ENCODE results near the gene CDPF1. TPM values are rescaled to one million over a fixed set of nuclear protein-coding genes. Genes with fewer than 3 reads are reported as not detected.

The CDPF1 gene
- total RNA-seq, 6 experiments from 2014 or later: 1.8 to 7.1 (median 3.3) TPM

DNA sequence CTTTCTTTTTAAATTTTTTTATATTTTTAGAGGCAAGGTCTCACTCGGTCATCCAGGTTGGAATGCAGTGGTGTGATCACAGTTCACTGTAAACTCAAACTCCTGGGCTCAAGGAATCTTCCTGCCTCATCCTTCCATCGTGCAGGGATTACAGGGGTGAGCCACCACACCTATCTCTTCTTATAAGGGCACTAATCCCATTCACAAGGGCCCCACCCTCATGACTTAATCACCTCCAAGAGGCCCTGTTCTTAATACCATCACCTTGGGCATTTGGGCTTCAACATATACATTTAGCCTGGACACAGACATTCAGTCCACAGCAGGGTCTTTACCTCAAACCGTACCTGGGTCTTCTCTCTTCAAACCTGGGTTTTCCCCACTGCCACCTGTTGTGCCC, 42.1 kb upstream of the CDPF1 start:
- no peaks in the 10 kb centered on the region for H3K9me3 ChIP-seq
- WGBS (ENCODE audit: insufficient coverage, low coverage, low lambda C conversion rate, missing lambda C conversion rate): 76% methylated on average over 3 of the region's 3 CpGs
- H3K4me1 ChIP-seq: peaks cover 0 to 5% (median 2%) of the 10 kb centered on the region in 4 donors
- H3K27me3 ChIP-seq: no peaks in the 10 kb centered on the region
- peak overlapping the region in 1 of 3 donors; percentile 29 for H3K27ac ChIP-seq
- ATAC-seq (no peak), DNase-seq (no peak)
- intact Hi-C loops (cut with DNase I): no loop called here
- peaks cover 0 to 67% (median 37%) of the 10 kb centered on the region in 4 donors for H3K36me3 ChIP-seq
- no peak overlapping the region for H3K4me3 ChIP-seq
- TF ChIP-seq, protein P1, sequence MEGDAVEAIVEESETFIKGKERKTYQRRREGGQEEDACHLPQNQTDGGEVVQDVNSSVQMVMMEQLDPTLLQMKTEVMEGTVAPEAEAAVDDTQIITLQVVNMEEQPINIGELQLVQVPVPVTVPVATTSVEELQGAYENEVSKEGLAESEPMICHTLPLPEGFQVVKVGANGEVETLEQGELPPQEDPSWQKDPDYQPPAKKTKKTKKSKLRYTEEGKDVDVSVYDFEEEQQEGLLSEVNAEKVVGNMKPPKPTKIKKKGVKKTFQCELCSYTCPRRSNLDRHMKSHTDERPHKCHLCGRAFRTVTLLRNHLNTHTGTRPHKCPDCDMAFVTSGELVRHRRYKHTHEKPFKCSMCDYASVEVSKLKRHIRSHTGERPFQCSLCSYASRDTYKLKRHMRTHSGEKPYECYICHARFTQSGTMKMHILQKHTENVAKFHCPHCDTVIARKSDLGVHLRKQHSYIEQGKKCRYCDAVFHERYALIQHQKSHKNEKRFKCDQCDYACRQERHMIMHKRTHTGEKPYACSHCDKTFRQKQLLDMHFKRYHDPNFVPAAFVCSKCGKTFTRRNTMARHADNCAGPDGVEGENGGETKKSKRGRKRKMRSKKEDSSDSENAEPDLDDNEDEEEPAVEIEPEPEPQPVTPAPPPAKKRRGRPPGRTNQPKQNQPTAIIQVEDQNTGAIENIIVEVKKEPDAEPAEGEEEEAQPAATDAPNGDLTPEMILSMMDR (IDR thresholded peaks at IDR 0.05): no peak
- TF ChIP-seq POLR2A (IDR thresholded peaks at IDR 0.05): no peak

DNA sequence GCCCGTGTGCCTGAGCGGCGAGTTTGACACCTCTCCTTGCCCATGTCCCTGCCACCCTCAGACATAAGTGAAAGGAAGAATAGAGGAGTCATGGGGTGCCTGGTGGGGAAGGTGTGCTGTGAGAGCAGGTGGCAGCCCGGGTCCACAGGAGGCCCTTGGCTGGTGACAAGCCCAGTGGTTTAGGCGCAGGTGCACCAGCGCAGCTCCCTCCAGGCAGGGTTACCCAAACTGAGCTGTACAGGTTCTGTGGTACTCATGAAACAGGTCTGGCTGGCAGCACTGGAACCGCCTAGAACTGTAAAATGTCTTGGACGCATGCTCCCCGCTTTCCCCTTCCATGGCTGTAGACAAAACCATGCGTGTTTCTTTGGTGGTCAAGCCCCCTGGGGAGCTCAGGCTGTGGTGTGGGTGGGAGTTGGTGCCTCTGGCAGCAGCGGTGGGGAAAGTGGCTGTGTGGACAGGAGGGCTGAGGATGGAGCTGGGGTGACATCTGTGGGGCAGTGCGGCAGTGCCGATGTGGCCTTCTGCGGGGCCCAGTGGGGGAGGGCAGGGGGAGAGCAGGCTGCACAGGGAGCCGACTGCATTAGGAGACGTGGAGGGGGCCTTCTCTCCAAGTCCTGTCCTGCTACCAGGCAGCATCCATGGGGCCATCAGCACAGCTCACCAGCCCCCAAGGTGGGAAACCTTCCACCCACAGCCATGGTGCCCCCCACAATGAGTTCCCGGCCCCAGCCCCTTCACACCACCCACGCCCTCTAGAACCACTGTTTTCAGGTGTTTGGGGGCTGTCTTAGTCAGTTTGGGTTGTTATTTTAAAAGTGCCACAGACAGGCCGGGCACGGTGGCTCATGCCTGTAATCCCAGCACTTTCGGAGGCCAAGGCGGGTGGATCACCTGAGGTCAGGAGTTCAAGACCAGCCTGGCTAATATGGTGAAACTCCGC, 41.0 kb upstream of the CDPF1 start:
- Histone ChIP-seq H3K4me1 (no peaks in the 10 kb centered on the region), H3K27ac (no peak overlapping the region), H3K9me3 (no peaks in the 10 kb centered on the region), H3K27me3 (no peaks in the 10 kb centered on the region), H3K36me3 (peaks cover 0 to 78% (median 44%) of the 10 kb centered on the region in 4 donors), H3K4me3 (no peak overlapping the region)
- intact Hi-C loops (cut with DNase I): no loop called here
- TF ChIP-seq, protein P1 (IDR thresholded peaks at IDR 0.05): no peak
- TF ChIP-seq POLR2A (IDR thresholded peaks at IDR 0.05): no peak
- 87% methylated on average over 6 of the region's 23 CpGs for WGBS (ENCODE audit: insufficient coverage, low coverage, low lambda C conversion rate, missing lambda C conversion rate)
- ATAC-seq (no peak), DNase-seq (no peak)

DNA sequence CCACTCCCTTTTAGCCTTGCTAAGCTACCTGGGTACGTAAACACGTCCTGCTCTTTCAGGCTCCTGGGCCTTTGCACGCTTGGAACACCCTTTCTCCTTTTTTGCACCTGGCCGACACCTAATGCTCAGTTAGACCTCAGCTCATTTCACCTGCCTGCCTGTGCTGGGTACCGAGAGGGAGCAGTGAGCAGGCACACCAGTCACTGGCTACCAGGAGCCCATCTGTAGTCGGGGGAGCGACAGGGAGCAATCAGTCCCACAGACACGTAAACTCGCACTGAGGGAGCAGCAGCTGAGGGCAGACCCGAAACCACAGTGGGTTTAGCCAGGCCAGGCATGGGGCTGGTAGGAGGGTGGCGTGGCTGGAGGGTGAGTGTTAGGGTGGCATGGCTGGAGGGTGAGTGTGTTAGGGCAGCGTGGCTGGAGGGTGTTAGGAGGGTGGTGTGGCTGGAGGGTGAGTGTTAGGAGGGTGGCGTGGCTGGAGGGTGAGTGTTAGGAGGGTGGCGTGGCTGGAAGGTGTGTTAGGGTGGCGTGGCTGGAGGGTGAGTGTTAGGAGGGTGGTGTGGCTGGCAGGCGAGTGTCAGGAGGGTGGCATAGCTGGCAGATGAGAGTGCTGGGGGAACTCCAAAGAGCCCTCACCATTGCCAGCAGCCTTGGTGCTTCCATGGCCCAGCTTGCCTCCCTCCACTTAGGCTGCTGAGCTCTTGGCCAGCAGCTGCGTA, 40.2 kb upstream of the CDPF1 start:
- Histone ChIP-seq H3K27ac (no peak overlapping the region), H3K27me3 (no peaks in the 10 kb centered on the region), H3K4me1 (no peaks in the 10 kb centered on the region), H3K9me3 (no peaks in the 10 kb centered on the region), H3K36me3 (peaks cover 0 to 86% (median 48%) of the 10 kb centered on the region in 4 donors), H3K4me3 (no peak overlapping the region)
- WGBS (ENCODE audit: insufficient coverage, low coverage, low lambda C conversion rate, missing lambda C conversion rate): 81% methylated on average over 11 of the region's 17 CpGs
- TF ChIP-seq, protein P1 (IDR thresholded peaks at IDR 0.05): no peak
- no peak for TF ChIP-seq POLR2A (IDR thresholded peaks at IDR 0.05)
- intact Hi-C loops (cut with DNase I): no loop called here
- no peak for ATAC-seq
- DNase-seq: no peak

DNA sequence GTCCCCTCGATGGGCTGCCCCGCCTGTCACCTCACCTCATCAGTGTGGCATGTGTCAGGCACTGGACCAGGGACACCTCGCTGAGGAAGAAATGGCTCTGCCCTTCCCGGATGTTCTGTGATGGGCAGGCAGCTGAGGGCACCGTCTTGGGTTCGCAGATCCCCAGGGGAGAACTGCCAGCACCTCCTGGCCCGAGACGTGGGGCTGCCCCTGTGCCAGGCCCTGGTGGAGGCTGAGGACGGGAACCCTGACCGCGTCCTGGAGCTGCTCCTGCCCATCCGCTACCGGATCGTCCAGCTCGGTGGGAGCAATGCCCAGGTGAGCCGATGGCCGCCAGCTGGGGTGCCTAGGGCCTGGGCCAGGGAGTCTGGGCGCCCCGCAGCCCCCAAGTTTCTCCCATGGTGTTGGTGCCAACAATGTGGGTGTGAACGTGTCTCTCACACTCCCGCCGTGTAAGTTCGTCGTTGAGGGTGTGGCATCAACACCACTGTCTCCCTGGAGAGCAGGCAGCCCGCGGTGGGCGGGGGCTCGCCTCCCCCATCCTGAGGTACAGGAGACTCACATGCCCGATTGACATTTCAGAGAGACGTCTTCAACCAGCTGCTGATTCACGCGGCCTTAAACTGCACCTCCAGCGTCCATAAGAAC, 39.3 kb upstream of the CDPF1 start:
- Histone ChIP-seq H3K4me1 (no peaks in the 10 kb centered on the region), H3K27me3 (no peaks in the 10 kb centered on the region), H3K9me3 (no peaks in the 10 kb centered on the region), H3K4me3 (no peak overlapping the region), H3K27ac (no peak overlapping the region), H3K36me3 (peaks cover 1 to 95% (median 56%) of the 10 kb centered on the region in 4 donors)
- DNase-seq (peak in 1 of 3 donors; percentile 22), ATAC-seq (peak in 1 of 4 donors; percentile 1)
- intact Hi-C loops (cut with DNase I): loop anchor here in 1 of 2 donors (10.0 kb wide), 1 partner anchor 55 kb away; no protein-coding TSS in a partner anchor
- TF ChIP-seq, protein P1 (IDR thresholded peaks at IDR 0.05): no peak
- TF ChIP-seq POLR2A (IDR thresholded peaks at IDR 0.05): no peak
- no CpG with 5 or more reads among the region's 33 CpGs for WGBS (ENCODE audit: insufficient coverage, low coverage, low lambda C conversion rate, missing lambda C conversion rate)
